ENCODE results near the gene OR52A1.

The OR52A1 gene

DNA sequence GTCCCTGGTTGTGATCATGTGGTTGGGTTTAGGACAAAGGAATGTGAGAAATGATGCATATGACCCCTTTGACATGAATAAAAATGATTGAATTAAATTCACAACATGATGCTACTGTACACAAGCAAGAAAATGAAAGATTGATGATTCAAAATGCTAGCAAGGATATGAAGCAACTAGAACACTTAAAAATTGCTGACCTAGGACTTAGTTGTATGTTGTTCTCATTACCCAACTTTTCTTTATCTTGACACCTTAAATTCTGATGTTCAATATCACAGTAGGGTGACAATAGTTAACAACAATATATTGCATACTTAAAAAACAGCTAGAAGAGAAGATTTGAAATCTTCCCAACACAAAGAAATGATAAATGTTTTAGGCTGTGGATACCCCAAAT lies 37.0 kb downstream of the OR52A1 start:
- H3K9me3 Mint-ChIP-seq: no peaks in the 10 kb centered on the region
- H3K36me3 Mint-ChIP-seq (ENCODE audit: low read depth): no peaks in the 10 kb centered on the region
- no peak for DNase-seq (ENCODE audit: low spot score)
- H3K4me3 Mint-ChIP-seq: no peak overlapping the region
- H3K27ac Mint-ChIP-seq: no peak overlapping the region
- H3K4me1 Mint-ChIP-seq (ENCODE audit: low read depth): no peaks in the 10 kb centered on the region
- no peaks in the 10 kb centered on the region for H3K27me3 Mint-ChIP-seq (ENCODE audit: low read depth)

DNA sequence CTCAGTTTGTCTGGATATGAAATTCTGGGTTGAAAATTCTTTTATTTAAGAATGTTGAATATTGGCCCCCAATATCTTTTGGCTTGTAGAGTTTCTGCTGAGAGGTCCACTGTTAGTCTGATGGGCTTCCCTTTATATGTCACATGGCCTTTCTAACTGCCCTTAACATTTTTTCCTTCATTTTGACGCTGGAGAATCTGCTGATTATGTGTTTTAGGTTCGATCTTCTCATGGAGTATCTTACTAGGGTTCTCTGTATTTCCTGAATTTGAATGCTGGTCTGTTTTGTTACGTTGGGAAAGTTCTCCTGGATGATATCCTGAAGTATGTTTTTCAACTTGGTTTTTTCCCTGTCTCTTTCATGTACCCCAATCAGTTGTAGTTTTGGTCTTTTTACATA lies 39.2 kb downstream of the OR52A1 start:
- Mint-ChIP-seq H3K4me3 (no peak overlapping the region), H3K4me1 (ENCODE audit: low read depth) (no peaks in the 10 kb centered on the region), H3K36me3 (ENCODE audit: low read depth) (no peaks in the 10 kb centered on the region), H3K9me3 (no peaks in the 10 kb centered on the region), H3K27me3 (ENCODE audit: low read depth) (no peaks in the 10 kb centered on the region), H3K27ac (no peak overlapping the region)
- DNase-seq (ENCODE audit: low spot score): no peak

DNA sequence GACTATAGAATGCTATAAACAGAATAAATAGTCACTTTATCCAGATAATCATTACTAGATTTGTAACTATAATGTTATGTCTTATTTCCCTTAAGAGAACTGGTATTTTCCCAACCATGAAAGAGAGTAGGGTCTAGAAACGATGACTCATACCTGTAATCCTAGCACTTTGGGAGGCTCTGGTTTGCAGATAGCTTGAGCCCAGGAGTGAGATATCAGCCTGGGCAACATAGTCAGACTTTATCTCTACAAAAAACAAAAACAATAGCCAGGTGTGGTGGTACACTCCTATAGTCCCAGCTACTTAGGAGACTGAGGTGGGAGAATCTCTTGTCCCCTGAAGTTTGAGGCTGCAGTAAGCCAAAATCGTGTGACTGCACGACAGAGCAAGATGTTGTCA lies 47.3 kb downstream of the OR52A1 start:
- no peaks in the 10 kb centered on the region for H3K27me3 Mint-ChIP-seq (ENCODE audit: low read depth)

DNA sequence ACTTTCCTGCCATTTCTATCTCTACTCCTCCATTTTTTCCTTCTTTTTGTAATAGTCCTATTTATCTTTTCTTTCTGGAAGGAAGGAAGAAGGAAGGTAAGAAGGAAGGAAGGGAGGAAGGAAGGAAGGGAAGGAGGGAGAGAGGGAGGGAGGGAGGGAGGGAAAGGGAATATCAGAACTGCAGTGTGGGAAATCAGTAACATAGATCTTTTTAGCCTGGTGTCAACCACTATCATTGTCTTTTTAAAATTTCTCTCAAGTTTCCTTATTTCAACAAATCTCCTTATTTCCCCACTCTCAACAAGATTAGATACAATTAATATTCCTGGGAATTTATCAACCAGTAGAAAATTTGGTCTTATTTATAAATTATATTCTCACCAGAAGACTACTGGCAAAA lies 51.5 kb downstream of the OR52A1 start:
- Mint-ChIP-seq H3K4me1 (ENCODE audit: low read depth) (no peaks in the 10 kb centered on the region), H3K36me3 (ENCODE audit: low read depth) (no peaks in the 10 kb centered on the region), H3K9me3 (no peaks in the 10 kb centered on the region), H3K27ac (no peak overlapping the region), H3K27me3 (ENCODE audit: low read depth) (no peaks in the 10 kb centered on the region), H3K4me3 (no peak overlapping the region)
- DNase-seq (ENCODE audit: low spot score): no peak

More for the DNA sequence above, 47.3 kb downstream of the OR52A1 start:
- no peak overlapping the region for H3K27ac Mint-ChIP-seq
- H3K4me3 Mint-ChIP-seq: no peak overlapping the region
- H3K36me3 Mint-ChIP-seq (ENCODE audit: low read depth): no peaks in the 10 kb centered on the region
- no peak for DNase-seq (ENCODE audit: low spot score)
- no peaks in the 10 kb centered on the region for H3K9me3 Mint-ChIP-seq
- no peaks in the 10 kb centered on the region for H3K4me1 Mint-ChIP-seq (ENCODE audit: low read depth)

DNA sequence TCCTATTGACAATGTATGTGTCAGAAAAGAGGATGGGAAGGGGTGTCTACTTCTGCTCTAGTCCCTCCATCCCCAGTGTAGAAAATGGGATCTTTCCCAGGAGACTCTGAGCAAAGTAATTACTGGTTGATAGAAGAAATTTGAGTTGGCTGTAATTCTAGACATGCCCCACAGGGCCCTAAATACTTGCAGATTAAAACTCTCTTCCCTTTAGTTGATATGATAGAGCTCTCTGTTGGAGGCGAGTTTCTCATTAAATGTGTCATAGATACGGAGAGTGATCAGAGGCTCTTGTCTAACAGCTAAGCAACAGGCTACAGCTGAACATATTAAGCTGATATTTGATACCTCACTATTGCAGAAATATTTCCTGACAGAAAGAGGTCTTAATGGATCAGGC lies 52.3 kb downstream of the OR52A1 start:
- H3K36me3 Mint-ChIP-seq (ENCODE audit: low read depth): no peaks in the 10 kb centered on the region
- no peak overlapping the region for H3K4me3 Mint-ChIP-seq
- H3K27ac Mint-ChIP-seq: no peak overlapping the region
- no peaks in the 10 kb centered on the region for H3K9me3 Mint-ChIP-seq
- H3K27me3 Mint-ChIP-seq (ENCODE audit: low read depth): no peaks in the 10 kb centered on the region
- DNase-seq (ENCODE audit: low spot score): no peak
- no peaks in the 10 kb centered on the region for H3K4me1 Mint-ChIP-seq (ENCODE audit: low read depth)

DNA sequence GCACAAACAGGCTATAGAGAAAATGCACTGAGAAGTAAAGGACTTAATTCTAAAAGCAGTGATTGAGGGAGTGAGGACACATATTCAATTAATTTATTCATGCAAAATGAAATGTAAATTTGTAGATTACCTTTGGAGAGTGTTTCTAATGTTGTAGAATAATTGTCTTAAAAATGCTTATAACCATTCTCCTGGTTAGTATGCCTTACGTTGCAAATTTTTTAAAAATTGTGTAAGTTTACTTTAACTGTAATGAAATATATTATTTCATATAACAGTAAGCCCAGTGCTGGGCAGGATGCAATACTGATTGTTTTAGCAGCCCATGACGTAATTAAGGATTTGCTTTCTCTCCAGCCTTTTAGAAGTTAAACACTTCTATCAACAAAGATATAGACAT lies 58.5 kb downstream of the OR52A1 start:
- no peaks in the 10 kb centered on the region for H3K27me3 Mint-ChIP-seq (ENCODE audit: low read depth)
- H3K27ac Mint-ChIP-seq: no peak overlapping the region
- no peaks in the 10 kb centered on the region for H3K4me1 Mint-ChIP-seq (ENCODE audit: low read depth)
- DNase-seq (ENCODE audit: low spot score): no peak
- no peaks in the 10 kb centered on the region for H3K36me3 Mint-ChIP-seq (ENCODE audit: low read depth)
- H3K4me3 Mint-ChIP-seq: no peak overlapping the region
- no peaks in the 10 kb centered on the region for H3K9me3 Mint-ChIP-seq

Measured in T-helper 2 cell treated with Interferon-gamma antibody and Interleukin-4, amounts not matched to agents 5 μg/mL and 100 μg/mL, for 36 hours (primary cell).